Umbilical cord (tissue), 2 donors: ENCODE data around the gene TAF13. TPM values are rescaled to one million over a fixed set of nuclear protein-coding genes. Genes with fewer than 3 reads are reported as not detected.
"Not testable (repeated sequence)": the region's sequence is repeated elsewhere in the genome, so short reads cannot be mapped to it uniquely, and the experiment has no call there.

Experiments
- DNase-seq: peaks from one replicate; pipeline ENCODE4 v3.0.0-alpha.2; 2015; ENCODE audit warnings: low spot score
- total RNA-seq: library from RNA; depleted of rRNA; stranded (reverse); fragments of >200 nt; gene quantifications from one replicate; pipeline ENCODE4 v1.2.3, GENCODE V29; 2014; ENCODE audit warnings: low replicate concordance; ENCODE audit not compliant: insufficient read depth

TAF13 gene
- total RNA-seq, 1 donor from 2014 or later: 71.0 TPM

GRCh38 chr1:109091839-109092193, 16.0 kb upstream of the TAF13 start:
- no peak for DNase-seq

- DNase-seq: no peak
Measured at GRCh38 chr1:109091078-109091838, 15.5 kb upstream of the TAF13 start.

- peak; percentile 98 for DNase-seq
Measured at GRCh38 chr1:109090196-109091077, 14.6 kb upstream of the TAF13 start, which contains the start of gene TMEM167B. TSS of gene TMEM167B (plus strand) at chr1:109090764. CDS start at chr1:109090873, 109 bp downstream.

- peak; percentile 54 for DNase-seq
Measured at GRCh38 chr1:109089242-109090015, 13.6 kb upstream of the TAF13 start.

- no peak for DNase-seq
Measured at GRCh38 chr1:109084563-109085517, 9.0 kb upstream of the TAF13 start.

GRCh38 chr1:109083923-109084322, 8.1 kb upstream of the TAF13 start:
- DNase-seq: no peak

GRCh38 chr1:109083501-109083900, 7.7 kb upstream of the TAF13 start:
- no peak for DNase-seq

- no peak for DNase-seq
Measured at GRCh38 chr1:109080441-109081082, 4.8 kb upstream of the TAF13 start.

- no peak for DNase-seq
Measured at GRCh38 chr1:109079240-109079622, 3.4 kb upstream of the TAF13 start.

GRCh38 chr1:109078317-109078716, 2.5 kb upstream of the TAF13 start:
- no peak for DNase-seq

GRCh38 chr1:109069294-109069693, 6.5 kb downstream of the TAF13 start:
- DNase-seq: no peak

- DNase-seq: no peak
Measured at GRCh38 chr1:109067883-109068282, 7.9 kb downstream of the TAF13 start.

GRCh38 chr1:109065137-109065536, 10.7 kb downstream of the TAF13 start:
- DNase-seq: no peak

GRCh38 chr1:109061183-109061582, 14.6 kb downstream of the TAF13 start:
- no peak for DNase-seq

GRCh38 chr1:109060707-109061106, 15.1 kb downstream of the TAF13 start:
- no peak for DNase-seq

GRCh38 chr1:109059026-109059425, 16.8 kb downstream of the TAF13 start:
- DNase-seq: no peak

- no peak for DNase-seq
Measured at GRCh38 chr1:109056064-109056463, 19.7 kb downstream of the TAF13 start.

- DNase-seq: not testable (repeated sequence)
Measured at GRCh38 chr1:109052145-109052544, 23.7 kb downstream of the TAF13 start.

- no peak for DNase-seq
Measured at GRCh38 chr1:109050228-109050995, 25.4 kb downstream of the TAF13 start.
